ENCODE data around the gene NRL. TPM values are rescaled to one million over a fixed set of nuclear protein-coding genes. Genes with fewer than 3 reads are reported as not detected.

NRL gene
- total and polyA plus RNA-seq, 4 donors = 2.7 to 5.4 (median 3.1) TPM

DNA sequence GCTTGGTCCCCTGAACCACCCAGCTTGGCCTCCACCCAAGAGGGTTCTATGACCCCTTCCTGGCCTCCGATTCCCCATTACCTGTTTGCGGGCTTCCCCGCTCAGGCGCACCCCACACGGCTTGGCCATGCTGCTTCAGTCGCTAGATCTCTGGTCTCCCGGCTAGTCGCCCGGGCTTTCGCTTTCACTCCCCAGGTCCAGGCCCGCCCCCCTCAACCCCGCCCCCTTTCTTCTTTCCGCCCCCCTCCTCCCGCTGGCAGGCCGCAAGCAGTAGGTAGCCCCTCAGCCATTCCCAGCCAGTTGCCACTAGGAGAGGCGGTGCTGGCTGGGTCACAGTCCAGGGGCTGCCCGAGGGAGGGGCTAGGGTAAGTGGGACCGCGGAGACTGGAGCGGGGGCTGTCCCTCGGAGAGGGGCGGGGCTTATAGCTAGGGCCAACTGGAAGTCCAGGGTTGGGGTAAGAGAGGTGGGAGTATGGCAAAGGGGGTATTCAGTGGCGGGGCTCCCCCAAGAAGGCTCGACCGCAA, 31.8 kb upstream of the NRL start, which contains the start of gene PSME2:
TSS of gene PSME2 (minus strand) at position 158 of the 525 bp plus-strand sequence. CDS start at position 129, 29 bp downstream.
- Histone ChIP-seq H3K27ac (ENCODE audit: low read depth in 1 of 2, low read length in 1 of 2) (peak within 1 kb of the TSS; percentile 89 to 93), H3K9ac (ENCODE audit: insufficient read depth in 1 of 2, low read length in 2 of 2) (peak within 1 kb of the TSS in 1 of 2 donors; percentile 85), H3K27me3 (ENCODE audit: control insufficient read depth in 3 of 3, insufficient read depth in 3 of 3, low read length in 2 of 3) (no peaks in the 10 kb centered on the region), H3K4me1 (ENCODE audit: control insufficient read depth in 5 of 5, insufficient read depth in 5 of 5, low read length in 5 of 5) (peaks cover 8 to 25% (median 12%) of the 10 kb centered on the region in 5 donors), H3K9me3 (ENCODE audit: control insufficient read depth in 4 of 4, insufficient read depth in 3 of 4, low read length in 3 of 4) (no peaks in the 10 kb centered on the region), H3K36me3 (ENCODE audit: control insufficient read depth in 4 of 4, insufficient read depth in 4 of 4, low read length in 4 of 4) (peaks cover 10 to 41% (median 30%) of the 10 kb centered on the region in 4 donors), H3K4me3 (peak within 1 kb of the TSS; percentile 94)
- TF ChIP-seq, protein P1, sequence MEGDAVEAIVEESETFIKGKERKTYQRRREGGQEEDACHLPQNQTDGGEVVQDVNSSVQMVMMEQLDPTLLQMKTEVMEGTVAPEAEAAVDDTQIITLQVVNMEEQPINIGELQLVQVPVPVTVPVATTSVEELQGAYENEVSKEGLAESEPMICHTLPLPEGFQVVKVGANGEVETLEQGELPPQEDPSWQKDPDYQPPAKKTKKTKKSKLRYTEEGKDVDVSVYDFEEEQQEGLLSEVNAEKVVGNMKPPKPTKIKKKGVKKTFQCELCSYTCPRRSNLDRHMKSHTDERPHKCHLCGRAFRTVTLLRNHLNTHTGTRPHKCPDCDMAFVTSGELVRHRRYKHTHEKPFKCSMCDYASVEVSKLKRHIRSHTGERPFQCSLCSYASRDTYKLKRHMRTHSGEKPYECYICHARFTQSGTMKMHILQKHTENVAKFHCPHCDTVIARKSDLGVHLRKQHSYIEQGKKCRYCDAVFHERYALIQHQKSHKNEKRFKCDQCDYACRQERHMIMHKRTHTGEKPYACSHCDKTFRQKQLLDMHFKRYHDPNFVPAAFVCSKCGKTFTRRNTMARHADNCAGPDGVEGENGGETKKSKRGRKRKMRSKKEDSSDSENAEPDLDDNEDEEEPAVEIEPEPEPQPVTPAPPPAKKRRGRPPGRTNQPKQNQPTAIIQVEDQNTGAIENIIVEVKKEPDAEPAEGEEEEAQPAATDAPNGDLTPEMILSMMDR (IDR thresholded peaks at IDR 0.05; ENCODE audit: control extremely low read depth, extremely low read depth) = no peak
- 0 to 1% methylated on average over 25 of the region's 25 CpGs for WGBS, 2 donors
- peak; percentile 98 to 99 (median 98) for DNase-seq
- ATAC-seq (ENCODE audit: insufficient read depth, low FRiP score) = peak; percentile 84

DNA sequence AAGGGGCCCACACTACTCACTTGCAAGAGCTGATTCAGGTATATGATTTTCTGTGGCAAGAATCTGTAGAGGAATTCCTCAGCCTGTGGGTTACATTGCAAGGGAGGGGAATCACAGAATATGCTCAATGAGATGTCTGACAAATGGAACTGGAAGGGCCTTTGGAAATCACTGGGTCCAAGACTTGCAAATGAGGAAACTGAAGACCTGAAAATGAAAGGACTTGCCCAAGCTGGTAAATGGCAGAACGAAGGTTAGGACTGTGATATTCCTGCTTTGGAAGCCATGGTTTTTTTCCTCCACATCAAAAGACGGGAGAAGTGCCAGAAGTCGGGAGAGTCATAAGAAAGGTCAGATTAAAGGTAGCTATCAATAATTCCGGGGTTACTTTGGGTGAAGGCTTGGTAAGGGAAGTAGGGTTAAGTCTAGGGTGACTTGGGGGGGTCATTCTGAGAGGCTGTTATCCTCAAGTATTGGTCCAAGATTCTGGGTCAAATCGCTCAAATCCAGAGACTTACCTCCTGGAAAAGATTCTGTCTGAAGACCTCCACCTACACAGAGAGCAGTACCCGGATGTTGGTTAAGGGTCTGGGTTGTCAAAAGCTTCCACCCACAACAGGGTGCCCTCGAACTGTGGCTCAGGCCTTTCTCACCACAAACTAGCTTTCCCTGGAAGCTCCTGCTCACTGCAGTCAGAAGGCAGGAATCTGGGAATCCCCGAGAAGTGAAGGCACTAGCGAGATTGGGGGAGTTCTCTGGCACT, 31.1 kb upstream of the NRL start:
- Histone ChIP-seq H3K4me1 (ENCODE audit: control insufficient read depth in 5 of 5, insufficient read depth in 5 of 5, low read length in 5 of 5) (peaks cover 8 to 26% (median 12%) of the 10 kb centered on the region in 5 donors), H3K36me3 (ENCODE audit: control insufficient read depth in 4 of 4, insufficient read depth in 4 of 4, low read length in 4 of 4) (peaks cover 5 to 34% (median 23%) of the 10 kb centered on the region in 4 donors), H3K9ac (ENCODE audit: insufficient read depth in 1 of 2, low read length in 2 of 2) (peak overlapping the region in 1 of 2 donors; percentile 85), H3K27ac (ENCODE audit: low read depth in 1 of 2, low read length in 1 of 2) (peak overlapping the region; percentile 79 to 91), H3K9me3 (ENCODE audit: control insufficient read depth in 4 of 4, insufficient read depth in 3 of 4, low read length in 3 of 4) (no peaks in the 10 kb centered on the region), H3K4me3 (peak overlapping the region; percentile 71), H3K27me3 (ENCODE audit: control insufficient read depth in 3 of 3, insufficient read depth in 3 of 3, low read length in 2 of 3) (no peaks in the 10 kb centered on the region)
- TF ChIP-seq, protein P1 (IDR thresholded peaks at IDR 0.05; ENCODE audit: control extremely low read depth, extremely low read depth) = no peak
- WGBS, 2 donors = 8 to 20% methylated on average over 9 of the region's 9 CpGs
- DNase-seq (no peak), ATAC-seq (ENCODE audit: insufficient read depth, low FRiP score) (no peak)

DNA sequence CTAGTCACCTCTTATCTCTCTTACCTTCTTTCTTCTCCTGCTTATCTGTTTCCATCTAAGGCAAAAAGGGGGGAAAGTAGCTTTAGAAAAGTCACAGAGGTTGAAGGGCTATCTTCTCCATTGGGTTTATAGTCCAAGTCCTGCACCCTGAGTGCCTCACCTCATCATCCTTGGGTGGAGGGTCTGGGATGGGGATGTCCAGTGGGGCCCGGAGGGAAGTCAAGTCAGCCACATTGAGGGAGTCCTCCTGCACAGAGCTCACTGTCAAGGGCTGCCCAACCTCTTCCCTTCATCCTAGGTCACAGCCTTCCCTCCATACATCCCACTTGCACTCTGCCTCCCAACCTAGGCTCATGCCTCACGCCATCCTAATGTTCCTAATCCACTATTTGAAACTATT, 30.5 kb upstream of the NRL start:
- Histone ChIP-seq H3K27ac (ENCODE audit: low read depth in 1 of 2, low read length in 1 of 2) (no peak overlapping the region), H3K4me1 (ENCODE audit: control insufficient read depth in 5 of 5, insufficient read depth in 5 of 5, low read length in 5 of 5) (peaks cover 8 to 30% (median 11%) of the 10 kb centered on the region in 5 donors), H3K9ac (ENCODE audit: insufficient read depth in 1 of 2, low read length in 2 of 2) (no peak overlapping the region), H3K4me3 (no peak overlapping the region), H3K36me3 (ENCODE audit: control insufficient read depth in 4 of 4, insufficient read depth in 4 of 4, low read length in 4 of 4) (peaks cover 3 to 28% (median 17%) of the 10 kb centered on the region in 4 donors), H3K27me3 (ENCODE audit: control insufficient read depth in 3 of 3, insufficient read depth in 3 of 3, low read length in 2 of 3) (no peaks in the 10 kb centered on the region), H3K9me3 (ENCODE audit: control insufficient read depth in 4 of 4, insufficient read depth in 3 of 4, low read length in 3 of 4) (no peaks in the 10 kb centered on the region)
- TF ChIP-seq, protein P1 (IDR thresholded peaks at IDR 0.05; ENCODE audit: control extremely low read depth, extremely low read depth) = no peak
- 91 to 100% methylated on average over 2 of the region's 2 CpGs for WGBS, 2 donors
- no peak for ATAC-seq (ENCODE audit: insufficient read depth, low FRiP score)
- no peak for DNase-seq

Measured in lung (tissue), 12 donors.